Esophagus squamous epithelium (tissue), 4 donors: ENCODE data around the gene KANK2.

Experiments used
- POLR2A ChIP-seq, 4 donors: fragments of 450-650 bp; IDR thresholded peaks; one replicate each; pipeline ENCODE4 v1.6.1; 2017; ENCODE audit warnings: antibody characterized with exemption in 4 of 4, mild to moderate bottlenecking in 4 of 4, moderate library complexity in 3 of 4
- TF ChIP-seq, protein P1 (sequence below), 6 experiments: fragments of 450-650 bp in 4 of 6; fragments of 200-600 bp in 2 of 6; sonication (generic) in 2 of 6; IDR thresholded peaks; one replicate each; pipeline ENCODE4 v1.5.1; 2016 to 2019; ENCODE audit warnings: antibody characterized with exemption in 6 of 6, mild to moderate bottlenecking in 4 of 6, moderate library complexity in 4 of 6

- TF ChIP-seq, protein P1, sequence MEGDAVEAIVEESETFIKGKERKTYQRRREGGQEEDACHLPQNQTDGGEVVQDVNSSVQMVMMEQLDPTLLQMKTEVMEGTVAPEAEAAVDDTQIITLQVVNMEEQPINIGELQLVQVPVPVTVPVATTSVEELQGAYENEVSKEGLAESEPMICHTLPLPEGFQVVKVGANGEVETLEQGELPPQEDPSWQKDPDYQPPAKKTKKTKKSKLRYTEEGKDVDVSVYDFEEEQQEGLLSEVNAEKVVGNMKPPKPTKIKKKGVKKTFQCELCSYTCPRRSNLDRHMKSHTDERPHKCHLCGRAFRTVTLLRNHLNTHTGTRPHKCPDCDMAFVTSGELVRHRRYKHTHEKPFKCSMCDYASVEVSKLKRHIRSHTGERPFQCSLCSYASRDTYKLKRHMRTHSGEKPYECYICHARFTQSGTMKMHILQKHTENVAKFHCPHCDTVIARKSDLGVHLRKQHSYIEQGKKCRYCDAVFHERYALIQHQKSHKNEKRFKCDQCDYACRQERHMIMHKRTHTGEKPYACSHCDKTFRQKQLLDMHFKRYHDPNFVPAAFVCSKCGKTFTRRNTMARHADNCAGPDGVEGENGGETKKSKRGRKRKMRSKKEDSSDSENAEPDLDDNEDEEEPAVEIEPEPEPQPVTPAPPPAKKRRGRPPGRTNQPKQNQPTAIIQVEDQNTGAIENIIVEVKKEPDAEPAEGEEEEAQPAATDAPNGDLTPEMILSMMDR (IDR thresholded peaks at IDR 0.05), result no peak
- TF ChIP-seq POLR2A (IDR thresholded peaks at IDR 0.05), result no peak
Measured at GRCh38 chr19:11190501-11190900, 6.8 kb downstream of the KANK2 start.
